Endothelial cell of umbilical vein (primary cell): Measurements from ENCODE around the gene SLC19A1. TPM values are rescaled to one million over a fixed set of nuclear protein-coding genes. Genes with fewer than 3 reads are reported as not detected.

Experiments used
- BruUV-seq: library from RNA; stranded (reverse); fragments of 400-500 nt; replicated peaks from 2 replicates; lab custom pipeline; 2021; lab: Mats Ljungman, UMichigan
- CTCF ChIA-PET: fragments of 300-600, 350-600 bp; sonication (Branson Sonifier 250); formaldehyde crosslinking; loops from one replicate; lab custom pipeline; 2021; ENCODE audit warnings: antibody characterized with exemption, inconsistent platforms; lab: Charles Lee
- POLR2A ChIA-PET: fragments of 300-600, 350-600 bp; sonication (Branson Sonifier 250); formaldehyde crosslinking; loops from one replicate; lab custom pipeline; 2021; ENCODE audit warnings: antibody characterized with exemption, inconsistent platforms; lab: Charles Lee
- DNase-seq: peaks from one replicate; pipeline ENCODE4 v3.0.0-alpha.2; 2011; ENCODE audit warnings: low read depth, low spot score
- FAIRE-seq: peaks from 2 replicates; lab custom pipeline; 2011; peaks lifted over from hg19 to GRCh38; lab: Jason Lieb, UNC
- H2AFZ ChIP-seq: 2 replicates; pipeline ENCODE4 v1.6.0; 2012; ENCODE audit warnings: low read depth, low read length, control low read depth, inconsistent platforms
- H3K27ac ChIP-seq: 2 replicates; pipeline ENCODE4 v1.5.1; 2011; ENCODE audit warnings: low read depth, mild to moderate bottlenecking, control low read depth, low read length, moderate library complexity; ENCODE audit not compliant: insufficient read depth
- H3K27me3 ChIP-seq, 2 experiments: 2 replicates each; pipeline versions ENCODE4 v1.6.0 to v1.6.1; 2011; ENCODE audit warnings: low read length in 2 of 2, mixed read lengths in 1 of 2; ENCODE audit not compliant: control insufficient read depth in 2 of 2, insufficient read depth in 2 of 2
- H3K36me3 ChIP-seq, 2 experiments: 2 replicates in 1 of 2; 3 replicates in 1 of 2; pipeline ENCODE4 v1.5.1; 2011; ENCODE audit warnings: low read length in 2 of 2, mild to moderate bottlenecking in 1 of 2, moderate library complexity in 1 of 2; ENCODE audit not compliant: control insufficient read depth in 2 of 2, insufficient read depth in 2 of 2; ENCODE audit errors: extremely low read depth in 1 of 2
- H3K4me1 ChIP-seq: 3 replicates; pipeline ENCODE4 v1.5.1; 2011; ENCODE audit warnings: mild to moderate bottlenecking, low read length; ENCODE audit not compliant: control insufficient read depth, insufficient read depth; ENCODE audit errors: extremely low read depth
- H3K4me2 ChIP-seq: 2 replicates; pipeline ENCODE4 v1.6.1; 2011; ENCODE audit warnings: low read length, control low read depth, mixed read lengths; ENCODE audit not compliant: insufficient read depth
- H3K4me3 ChIP-seq, 3 experiments: fragments of 200-600 bp in 1 of 3; sonication (generic), shearing (Covaris generic) in 1 of 3; replicated peaks in 1 of 3; 2 replicates each; pipeline ENCODE4 v1.5.1; 2011 to 2016; ENCODE audit warnings: control low read depth in 3 of 3, low read length in 3 of 3, mild to moderate bottlenecking in 2 of 3, inconsistent platforms in 1 of 3, low read depth in 1 of 3, moderate library complexity in 1 of 3; ENCODE audit not compliant: insufficient read depth in 1 of 3
- H3K79me2 ChIP-seq: 2 replicates; pipeline ENCODE4 v1.6.0; 2012; ENCODE audit warnings: low read length, inconsistent platforms; ENCODE audit not compliant: control insufficient read depth, insufficient read depth
- H3K9ac ChIP-seq: replicated peaks from 2 replicates; pipeline ENCODE3; 2011; ENCODE audit warnings: low read length, control low read depth; ENCODE audit not compliant: insufficient read depth; ENCODE audit errors: extremely low read depth
- H3K9me1 ChIP-seq: replicated peaks from 3 replicates; pipeline ENCODE4 v1.6.0; 2011; ENCODE audit warnings: mild to moderate bottlenecking, low read length; ENCODE audit not compliant: control insufficient read depth, insufficient read depth; ENCODE audit errors: extremely low read depth
- H3K9me3 ChIP-seq: replicated peaks from 2 replicates; pipeline ENCODE4 v1.5.1; 2012; ENCODE audit warnings: low read length, inconsistent platforms; ENCODE audit not compliant: control insufficient read depth, insufficient read depth
- H4K20me1 ChIP-seq: replicated peaks from 2 replicates; pipeline ENCODE3; 2011; ENCODE audit warnings: mild to moderate bottlenecking, low read length; ENCODE audit not compliant: control insufficient read depth, insufficient read depth; ENCODE audit errors: extremely low read depth
- EZH2 ChIP-seq: IDR thresholded peaks from 2 replicates; pipeline ENCODE4 v1.6.1; 2012; ENCODE audit warnings: borderline replicate concordance, low read depth, mild to moderate bottlenecking, moderate library complexity, low read length, inconsistent platforms; ENCODE audit not compliant: severe bottlenecking
- GATA2 ChIP-seq: IDR thresholded peaks from 2 replicates; pipeline ENCODE4 v1.7.0; 2011; ENCODE audit warnings: low read depth, mild to moderate bottlenecking, moderate library complexity, mixed read lengths, low read length; ENCODE audit not compliant: insufficient read length, insufficient read depth
- JUN ChIP-seq: IDR thresholded peaks from 2 replicates; pipeline ENCODE4 v1.6.1; 2011; ENCODE audit warnings: borderline replicate concordance, low read depth; ENCODE audit not compliant: insufficient read length, insufficient read depth
- MYC ChIP-seq: IDR thresholded peaks from one replicate; pipeline ENCODE4 v1.6.1; 2011; ENCODE audit warnings: mild to moderate bottlenecking, low read depth, low read length
- POLR2AphosphoS5 ChIP-seq: IDR thresholded peaks from 2 replicates; pipeline ENCODE4 v1.6.1; 2012; ENCODE audit warnings: low read depth, mild to moderate bottlenecking, control low read depth, low read length, moderate library complexity; ENCODE audit not compliant: insufficient read depth
- dilution Hi-C: fragments of 300-500 bp; cut with MboI; formaldehyde crosslinking; loops from one replicate; pipeline ENCODE4 v1.15.0; 2019; ENCODE audit warnings: low sequenced_read_pairs; ENCODE audit not compliant: extremely low pct_ligation_motif_present
- intact Hi-C: fragments of 100-400 bp; cut with micrococcal nuclease; formaldehyde crosslinking; loops from one replicate; pipeline ENCODE4 v1.10.0; 2022
- polyA plus RNA-seq, 4 experiments: library from polyadenylated mRNA; depleted of rRNA in 3 of 4; stranded (reverse) in 3 of 4; unstranded in 1 of 4; fragments of >200 nt; gene quantifications; 2 replicates each; pipeline versions ENCODE4 v1.2.1 to v1.2.3, GENCODE V29; 2011 to 2012; ENCODE audit warnings: missing spikeins in 1 of 4
- total RNA-seq: library from RNA; stranded (reverse); gene quantifications from 2 replicates; pipeline ENCODE4 v1.2.3, GENCODE V29; 2021
- TF ChIP-seq, protein P1 (sequence below), 2 donors: IDR thresholded peaks; 1 replicate in 1 of 2; 2 replicates in 1 of 2; pipeline ENCODE4 v1.5.1; 2011; ENCODE audit warnings: low read length in 2 of 2, mild to moderate bottlenecking in 2 of 2, moderate library complexity in 2 of 2, control low read depth in 1 of 2, inconsistent platforms in 1 of 2, low read depth in 1 of 2; ENCODE audit not compliant: insufficient read depth in 1 of 2; ENCODE audit errors: extremely low read depth in 1 of 2
- TF ChIP-seq, protein P2 (sequence below): IDR thresholded peaks from 2 replicates; pipeline ENCODE4 v1.6.1; 2011; ENCODE audit not compliant: insufficient read depth, insufficient read length

The SLC19A1 gene
- total and polyA plus RNA-seq, 2 donors (not counting 3 experiments of a cell fraction or from before 2014, with no cell fraction given): 36.3 to 54.6 TPM

DNA sequence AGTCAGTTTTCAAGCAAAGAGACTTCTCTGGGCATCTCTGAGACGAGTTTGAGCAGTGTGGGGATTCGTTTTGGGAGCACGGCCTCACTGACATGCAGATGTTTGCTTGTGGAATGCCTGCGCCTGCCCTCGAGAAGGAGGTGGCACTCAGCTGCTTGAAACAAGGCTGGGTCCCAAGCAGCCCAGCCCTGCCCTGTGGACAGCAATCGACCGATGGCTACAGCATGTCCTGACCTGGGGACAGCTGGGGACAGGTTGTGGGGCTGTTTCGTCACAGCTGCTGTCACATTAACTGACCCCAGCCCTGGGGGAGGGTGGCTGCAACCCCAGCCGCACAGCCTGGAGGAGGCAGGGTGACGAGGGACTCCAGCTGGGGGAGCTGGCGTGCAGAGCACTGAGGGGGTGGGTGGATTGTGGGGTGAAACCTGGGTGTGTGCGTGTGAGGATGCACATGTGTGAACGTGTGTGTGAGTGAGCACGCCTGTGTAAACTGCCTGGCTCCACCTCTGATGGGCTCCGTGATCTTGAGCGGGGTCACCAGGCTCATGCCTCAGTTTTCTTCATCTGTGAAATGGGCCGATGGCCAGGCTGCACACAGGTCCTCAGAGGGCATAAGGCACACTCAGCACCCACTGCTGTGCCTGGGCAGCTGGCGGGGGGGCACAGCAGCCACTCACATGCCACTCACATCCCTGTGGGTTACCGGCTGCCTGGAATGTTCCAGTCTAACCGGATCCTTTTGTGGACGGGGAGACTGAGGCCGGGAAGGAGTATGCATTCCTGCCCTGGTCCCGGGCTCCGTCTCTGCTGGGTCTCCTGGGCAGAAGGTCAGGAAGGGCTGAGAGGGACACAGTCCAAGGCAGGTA lies 87.9 kb downstream of the SLC19A1 start:
- H3K27me3 ChIP-seq: no peaks in the 10 kb centered on the region
- H3K4me2 ChIP-seq: no peak overlapping the region
- no peaks in the 10 kb centered on the region for H3K9me3 ChIP-seq
- H3K4me1 ChIP-seq: no peaks in the 10 kb centered on the region
- TF ChIP-seq JUN (no peak), EZH2 (no peak), POLR2AphosphoS5 (no peak), MYC (no peak), GATA2 (no peak)
- TF ChIP-seq, protein P1, sequence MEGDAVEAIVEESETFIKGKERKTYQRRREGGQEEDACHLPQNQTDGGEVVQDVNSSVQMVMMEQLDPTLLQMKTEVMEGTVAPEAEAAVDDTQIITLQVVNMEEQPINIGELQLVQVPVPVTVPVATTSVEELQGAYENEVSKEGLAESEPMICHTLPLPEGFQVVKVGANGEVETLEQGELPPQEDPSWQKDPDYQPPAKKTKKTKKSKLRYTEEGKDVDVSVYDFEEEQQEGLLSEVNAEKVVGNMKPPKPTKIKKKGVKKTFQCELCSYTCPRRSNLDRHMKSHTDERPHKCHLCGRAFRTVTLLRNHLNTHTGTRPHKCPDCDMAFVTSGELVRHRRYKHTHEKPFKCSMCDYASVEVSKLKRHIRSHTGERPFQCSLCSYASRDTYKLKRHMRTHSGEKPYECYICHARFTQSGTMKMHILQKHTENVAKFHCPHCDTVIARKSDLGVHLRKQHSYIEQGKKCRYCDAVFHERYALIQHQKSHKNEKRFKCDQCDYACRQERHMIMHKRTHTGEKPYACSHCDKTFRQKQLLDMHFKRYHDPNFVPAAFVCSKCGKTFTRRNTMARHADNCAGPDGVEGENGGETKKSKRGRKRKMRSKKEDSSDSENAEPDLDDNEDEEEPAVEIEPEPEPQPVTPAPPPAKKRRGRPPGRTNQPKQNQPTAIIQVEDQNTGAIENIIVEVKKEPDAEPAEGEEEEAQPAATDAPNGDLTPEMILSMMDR (IDR thresholded peaks at IDR 0.05; ENCODE audit: extremely low read depth in 1 of 2, insufficient read depth in 1 of 2, low read depth in 1 of 2, low read length in 2 of 2): no peak
- TF ChIP-seq, protein P2, sequence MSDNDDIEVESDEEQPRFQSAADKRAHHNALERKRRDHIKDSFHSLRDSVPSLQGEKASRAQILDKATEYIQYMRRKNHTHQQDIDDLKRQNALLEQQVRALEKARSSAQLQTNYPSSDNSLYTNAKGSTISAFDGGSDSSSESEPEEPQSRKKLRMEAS: no peak
- BruUV-seq: no TSS peak
- H3K4me3 ChIP-seq: no peak overlapping the region
- CTCF ChIA-PET: no interaction called here
- FAIRE-seq: no peak
- H3K79me2 ChIP-seq: peaks cover 48% of the 10 kb centered on the region
- POLR2A ChIA-PET: no interaction called here
- peaks cover 0 to 5% of the 10 kb centered on the region in 2 experiments for H3K36me3 ChIP-seq
- no peak for DNase-seq
- no peak overlapping the region for H3K27ac ChIP-seq
- H3K9ac ChIP-seq: no peak overlapping the region
- no peaks in the 10 kb centered on the region for H4K20me1 ChIP-seq
- H3K9me1 ChIP-seq: no peaks in the 10 kb centered on the region
- intact Hi-C loops: no loop called here
- no peak overlapping the region for H2AFZ ChIP-seq
- dilution Hi-C loops: no loop called here
